ENCODE results near the gene MARVELD3.

GRCh38 chr16:71671165-71671564, 45.2 kb downstream of the MARVELD3 start:
- TF ChIP-seq RAD21 (IDR thresholded peaks at IDR 0.05; ENCODE audit: low read depth), result no peak
- no peak for TF ChIP-seq CREB1 (IDR thresholded peaks at IDR 0.05; ENCODE audit: low read depth)
- no peak for TF ChIP-seq EGR1 (IDR thresholded peaks at IDR 0.05)
- TF ChIP-seq, protein P1, sequence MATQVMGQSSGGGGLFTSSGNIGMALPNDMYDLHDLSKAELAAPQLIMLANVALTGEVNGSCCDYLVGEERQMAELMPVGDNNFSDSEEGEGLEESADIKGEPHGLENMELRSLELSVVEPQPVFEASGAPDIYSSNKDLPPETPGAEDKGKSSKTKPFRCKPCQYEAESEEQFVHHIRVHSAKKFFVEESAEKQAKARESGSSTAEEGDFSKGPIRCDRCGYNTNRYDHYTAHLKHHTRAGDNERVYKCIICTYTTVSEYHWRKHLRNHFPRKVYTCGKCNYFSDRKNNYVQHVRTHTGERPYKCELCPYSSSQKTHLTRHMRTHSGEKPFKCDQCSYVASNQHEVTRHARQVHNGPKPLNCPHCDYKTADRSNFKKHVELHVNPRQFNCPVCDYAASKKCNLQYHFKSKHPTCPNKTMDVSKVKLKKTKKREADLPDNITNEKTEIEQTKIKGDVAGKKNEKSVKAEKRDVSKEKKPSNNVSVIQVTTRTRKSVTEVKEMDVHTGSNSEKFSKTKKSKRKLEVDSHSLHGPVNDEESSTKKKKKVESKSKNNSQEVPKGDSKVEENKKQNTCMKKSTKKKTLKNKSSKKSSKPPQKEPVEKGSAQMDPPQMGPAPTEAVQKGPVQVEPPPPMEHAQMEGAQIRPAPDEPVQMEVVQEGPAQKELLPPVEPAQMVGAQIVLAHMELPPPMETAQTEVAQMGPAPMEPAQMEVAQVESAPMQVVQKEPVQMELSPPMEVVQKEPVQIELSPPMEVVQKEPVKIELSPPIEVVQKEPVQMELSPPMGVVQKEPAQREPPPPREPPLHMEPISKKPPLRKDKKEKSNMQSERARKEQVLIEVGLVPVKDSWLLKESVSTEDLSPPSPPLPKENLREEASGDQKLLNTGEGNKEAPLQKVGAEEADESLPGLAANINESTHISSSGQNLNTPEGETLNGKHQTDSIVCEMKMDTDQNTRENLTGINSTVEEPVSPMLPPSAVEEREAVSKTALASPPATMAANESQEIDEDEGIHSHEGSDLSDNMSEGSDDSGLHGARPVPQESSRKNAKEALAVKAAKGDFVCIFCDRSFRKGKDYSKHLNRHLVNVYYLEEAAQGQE (IDR thresholded peaks at IDR 0.05; ENCODE audit: low read depth), result no peak
- no peak for TF ChIP-seq TAF1 (IDR thresholded peaks at IDR 0.05; ENCODE audit: low read depth)
- TF ChIP-seq TEAD4 (IDR thresholded peaks at IDR 0.05), result no peak
- no peak for TF ChIP-seq CEBPB (IDR thresholded peaks at IDR 0.05)
- TF ChIP-seq EP300 (IDR thresholded peaks at IDR 0.05; ENCODE audit: borderline replicate concordance), result no peak
- TF ChIP-seq NFIC (IDR thresholded peaks at IDR 0.05), result no peak
- TF ChIP-seq YY1 (IDR thresholded peaks at IDR 0.05; ENCODE audit: low read depth), result no peak
- TF ChIP-seq FOXM1 (IDR thresholded peaks at IDR 0.05; ENCODE audit: borderline replicate concordance, low read depth), result no peak
- no peak for TF ChIP-seq MAX (IDR thresholded peaks at IDR 0.05)
- TF ChIP-seq TCF12 (IDR thresholded peaks at IDR 0.05; ENCODE audit: low read depth), result no peak

All from Ishikawa (cell line).